GM12891 (cell line): ENCODE results near the gene ULBP3.

Experiments
- POLR2AphosphoS5 ChIP-seq: IDR thresholded peaks from 2 replicates; pipeline ENCODE4 v1.6.1; 2011; ENCODE audit warnings: low read depth, low read length, control low read depth
- TAF1 ChIP-seq: IDR thresholded peaks from 2 replicates; pipeline ENCODE4 v1.6.1; 2011; ENCODE audit warnings: low read depth, low read length, control low read depth

- TF ChIP-seq TAF1: no peak
- no peak for TF ChIP-seq POLR2AphosphoS5
Observed at GRCh38 chr6:150029276-150029675, 39.6 kb downstream of the ULBP3 start.
